Hematopoietic multipotent progenitor cell (in vitro differentiated cells): ENCODE measurements around the gene RPS24. TPM values are rescaled to one million over a fixed set of nuclear protein-coding genes. Genes with fewer than 3 reads are reported as not detected.

ENCODE experiments used
- DNase-seq, 3 donors: peaks; one replicate each; pipeline ENCODE4 v3.0.0-alpha.2; 2011 to 2015; ENCODE audit warnings: low read depth in 2 of 3, low spot score in 2 of 3
- total RNA-seq: library from RNA; depleted of rRNA; stranded (reverse); fragments of >200 nt; gene quantifications from one replicate; pipeline ENCODE4 v1.2.3, GENCODE V29; 2012

RPS24 gene
- total RNA-seq, 1 donor: 3,156 TPM

- no peak for DNase-seq
These were observed 47.6 kb downstream of the RPS24 start for GRCh38 chr10:78081292-78081691.

DNA sequence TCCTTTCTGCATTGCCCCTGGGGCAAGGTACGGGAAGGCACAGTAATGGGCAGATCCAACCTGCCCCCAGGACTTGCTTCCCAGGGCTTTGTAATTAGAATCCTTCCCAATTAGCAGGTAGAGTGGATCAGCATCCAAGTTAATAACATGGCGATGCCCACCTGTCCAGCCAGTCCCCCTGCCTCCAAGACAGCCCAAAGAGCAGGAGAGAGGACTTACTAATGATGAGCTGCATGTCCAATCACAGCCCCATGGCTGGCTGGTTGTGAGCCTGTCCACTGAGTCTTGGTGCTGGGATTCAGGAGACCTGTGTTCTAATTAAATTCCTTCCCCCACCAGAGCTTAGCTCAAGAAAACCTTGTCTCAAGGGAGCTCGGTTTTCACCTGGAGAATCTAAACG is 49.0 kb downstream of the RPS24 start:
- DNase-seq: no peak

Other genes starting within 250 kb of the RPS24 start
- gene DLG5, start 107.1 kb upstream of the RPS24 start, total RNA-seq: 9.2 TPM
- gene POLR3A, start 4.3 kb upstream of the RPS24 start, total RNA-seq: 9.7 TPM